ENCODE measurements around the gene HSPBAP1. TPM values are rescaled to one million over a fixed set of nuclear protein-coding genes. Genes with fewer than 3 reads are reported as not detected.

HSPBAP1 gene
- total and polyA plus RNA-seq, 9 of the 15 experiments (the other 6 are each of a cell fraction or from before 2014, with no cell fraction given), result 2.1 to 4.5 (median 3.4) TPM

DNA sequence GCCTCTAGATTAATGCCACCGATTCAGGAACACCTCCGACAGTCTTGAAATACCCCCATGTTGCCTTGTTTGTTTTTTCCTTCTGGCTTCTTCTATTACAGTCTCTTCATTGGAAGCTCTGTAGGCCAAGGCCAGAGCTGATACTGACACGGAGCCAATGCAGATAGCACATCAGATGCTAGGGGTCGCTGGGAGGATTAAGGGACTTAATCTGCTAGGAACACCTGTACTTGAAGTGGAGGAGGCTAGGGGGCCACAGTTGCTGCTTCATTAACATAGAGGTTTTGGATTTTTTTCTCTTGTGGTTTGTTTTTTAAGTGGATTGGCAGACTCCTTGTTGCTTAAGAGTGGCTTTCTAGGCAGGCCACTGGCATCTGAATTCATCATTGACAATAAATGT lies 63.4 kb downstream of the HSPBAP1 start (continued):
- TF ChIP-seq JUN (IDR thresholded peaks at IDR 0.05; ENCODE audit: borderline replicate concordance, low read depth, low read length) (no peak), JUN (CRISPR knock-in tag; IDR thresholded peaks at IDR 0.05; ENCODE audit: borderline replicate concordance) (no peak), TSC22D4 (tag; IDR thresholded peaks at IDR 0.05) (no peak), SP2 (IDR thresholded peaks at IDR 0.05; ENCODE audit: extremely low read depth, low read depth, low read length, poor library complexity, severe bottlenecking) (no peak), DACH1 (IDR thresholded peaks at IDR 0.05; ENCODE audit: partially characterized antibody) (no peak), ZNF316 (IDR thresholded peaks at IDR 0.05) (no peak), NFIC (IDR thresholded peaks at IDR 0.05) (peak; percentile 55), KLF16 (IDR thresholded peaks at IDR 0.05) (peak; percentile 47; the same call in 1 of the 2 replicates), HMG20A (CRISPR knock-in tag; conservative IDR thresholded peaks at IDR 0.05) (no peak), TCF3 (CRISPR knock-in tag; IDR thresholded peaks at IDR 0.05) (peak; percentile 79), DPF2 (IDR thresholded peaks at IDR 0.05) (peak; percentile 79), RCOR1 (IDR thresholded peaks at IDR 0.05; ENCODE audit: borderline replicate concordance in 1 of 2, low read depth in 2 of 2, low read length in 2 of 2) (peak in 1 of 2 experiments; percentile 9; a peak in 1 of 4 replicates), SMARCE1 (IDR thresholded peaks at IDR 0.05) (peak; percentile 40; the same call in 1 of the 2 replicates), SOX6 (IDR thresholded peaks at IDR 0.05) (peak; percentile 45; the same call in 1 of the 2 replicates)
- TF ChIP-seq, protein P1, sequence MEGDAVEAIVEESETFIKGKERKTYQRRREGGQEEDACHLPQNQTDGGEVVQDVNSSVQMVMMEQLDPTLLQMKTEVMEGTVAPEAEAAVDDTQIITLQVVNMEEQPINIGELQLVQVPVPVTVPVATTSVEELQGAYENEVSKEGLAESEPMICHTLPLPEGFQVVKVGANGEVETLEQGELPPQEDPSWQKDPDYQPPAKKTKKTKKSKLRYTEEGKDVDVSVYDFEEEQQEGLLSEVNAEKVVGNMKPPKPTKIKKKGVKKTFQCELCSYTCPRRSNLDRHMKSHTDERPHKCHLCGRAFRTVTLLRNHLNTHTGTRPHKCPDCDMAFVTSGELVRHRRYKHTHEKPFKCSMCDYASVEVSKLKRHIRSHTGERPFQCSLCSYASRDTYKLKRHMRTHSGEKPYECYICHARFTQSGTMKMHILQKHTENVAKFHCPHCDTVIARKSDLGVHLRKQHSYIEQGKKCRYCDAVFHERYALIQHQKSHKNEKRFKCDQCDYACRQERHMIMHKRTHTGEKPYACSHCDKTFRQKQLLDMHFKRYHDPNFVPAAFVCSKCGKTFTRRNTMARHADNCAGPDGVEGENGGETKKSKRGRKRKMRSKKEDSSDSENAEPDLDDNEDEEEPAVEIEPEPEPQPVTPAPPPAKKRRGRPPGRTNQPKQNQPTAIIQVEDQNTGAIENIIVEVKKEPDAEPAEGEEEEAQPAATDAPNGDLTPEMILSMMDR (IDR thresholded peaks at IDR 0.05 in 2 of 3, conservative IDR thresholded peaks at IDR 0.05 in 1 of 3; ENCODE audit: insufficient read depth in 2 of 3, low read depth in 1 of 3, low read length in 3 of 3), result peak in 1 of 3 experiments; percentile 13; a peak in 1 of 6 replicates
- TF ChIP-seq, protein P2, sequence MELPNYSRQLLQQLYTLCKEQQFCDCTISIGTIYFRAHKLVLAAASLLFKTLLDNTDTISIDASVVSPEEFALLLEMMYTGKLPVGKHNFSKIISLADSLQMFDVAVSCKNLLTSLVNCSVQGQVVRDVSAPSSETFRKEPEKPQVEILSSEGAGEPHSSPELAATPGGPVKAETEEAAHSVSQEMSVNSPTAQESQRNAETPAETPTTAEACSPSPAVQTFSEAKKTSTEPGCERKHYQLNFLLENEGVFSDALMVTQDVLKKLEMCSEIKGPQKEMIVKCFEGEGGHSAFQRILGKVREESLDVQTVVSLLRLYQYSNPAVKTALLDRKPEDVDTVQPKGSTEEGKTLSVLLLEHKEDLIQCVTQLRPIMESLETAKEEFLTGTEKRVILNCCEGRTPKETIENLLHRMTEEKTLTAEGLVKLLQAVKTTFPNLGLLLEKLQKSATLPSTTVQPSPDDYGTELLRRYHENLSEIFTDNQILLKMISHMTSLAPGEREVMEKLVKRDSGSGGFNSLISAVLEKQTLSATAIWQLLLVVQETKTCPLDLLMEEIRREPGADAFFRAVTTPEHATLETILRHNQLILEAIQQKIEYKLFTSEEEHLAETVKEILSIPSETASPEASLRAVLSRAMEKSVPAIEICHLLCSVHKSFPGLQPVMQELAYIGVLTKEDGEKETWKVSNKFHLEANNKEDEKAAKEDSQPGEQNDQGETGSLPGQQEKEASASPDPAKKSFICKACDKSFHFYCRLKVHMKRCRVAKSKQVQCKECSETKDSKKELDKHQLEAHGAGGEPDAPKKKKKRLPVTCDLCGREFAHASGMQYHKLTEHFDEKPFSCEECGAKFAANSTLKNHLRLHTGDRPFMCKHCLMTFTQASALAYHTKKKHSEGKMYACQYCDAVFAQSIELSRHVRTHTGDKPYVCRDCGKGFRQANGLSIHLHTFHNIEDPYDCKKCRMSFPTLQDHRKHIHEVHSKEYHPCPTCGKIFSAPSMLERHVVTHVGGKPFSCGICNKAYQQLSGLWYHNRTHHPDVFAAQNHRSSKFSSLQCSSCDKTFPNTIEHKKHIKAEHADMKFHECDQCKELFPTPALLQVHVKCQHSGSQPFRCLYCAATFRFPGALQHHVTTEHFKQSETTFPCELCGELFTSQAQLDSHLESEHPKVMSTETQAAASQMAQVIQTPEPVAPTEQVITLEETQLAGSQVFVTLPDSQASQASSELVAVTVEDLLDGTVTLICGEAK (IDR thresholded peaks at IDR 0.05), result no peak
- TF ChIP-seq, protein P2 (CRISPR knock-in tag; IDR thresholded peaks at IDR 0.05), result no peak
- TF ChIP-seq, protein P3, sequence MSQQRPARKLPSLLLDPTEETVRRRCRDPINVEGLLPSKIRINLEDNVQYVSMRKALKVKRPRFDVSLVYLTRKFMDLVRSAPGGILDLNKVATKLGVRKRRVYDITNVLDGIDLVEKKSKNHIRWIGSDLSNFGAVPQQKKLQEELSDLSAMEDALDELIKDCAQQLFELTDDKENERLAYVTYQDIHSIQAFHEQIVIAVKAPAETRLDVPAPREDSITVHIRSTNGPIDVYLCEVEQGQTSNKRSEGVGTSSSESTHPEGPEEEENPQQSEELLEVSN (IDR thresholded peaks at IDR 0.05; ENCODE audit: borderline replicate concordance in 1 of 2, extremely low read depth in 1 of 2, insufficient read depth in 1 of 2, insufficient read length in 1 of 2, low read depth in 1 of 2, low read length in 1 of 2, poor library complexity in 1 of 2, severe bottlenecking in 1 of 2), result no peak
